Caki2 (cell line): ENCODE measurements around the gene DNLZ. TPM values are rescaled to one million over a fixed set of nuclear protein-coding genes. Genes with fewer than 3 reads are reported as not detected.

ENCODE experiments used
- DNase-seq: peaks from one replicate; pipeline ENCODE4 v3.0.0-alpha.2; 2015; ENCODE audit warnings: low read depth
- in situ Hi-C: cut with HindIII; loops from 2 replicates; pipeline ENCODE4 v1.10.0; 2016; ENCODE audit warnings: low sequenced_read_pairs, low pct_unique_long_range_greater_than_20kb, mixed read lengths
- total RNA-seq: library from RNA; depleted of rRNA; stranded (reverse); fragments of >200 nt; shearing (Covaris generic); gene quantifications from 2 replicates; pipeline ENCODE4 v1.2.3, GENCODE V29; 2014; ENCODE audit warnings: low replicate concordance

Gene DNLZ
- total RNA-seq, 1 experiment from 2014 or later: 37.8 TPM

DNA sequence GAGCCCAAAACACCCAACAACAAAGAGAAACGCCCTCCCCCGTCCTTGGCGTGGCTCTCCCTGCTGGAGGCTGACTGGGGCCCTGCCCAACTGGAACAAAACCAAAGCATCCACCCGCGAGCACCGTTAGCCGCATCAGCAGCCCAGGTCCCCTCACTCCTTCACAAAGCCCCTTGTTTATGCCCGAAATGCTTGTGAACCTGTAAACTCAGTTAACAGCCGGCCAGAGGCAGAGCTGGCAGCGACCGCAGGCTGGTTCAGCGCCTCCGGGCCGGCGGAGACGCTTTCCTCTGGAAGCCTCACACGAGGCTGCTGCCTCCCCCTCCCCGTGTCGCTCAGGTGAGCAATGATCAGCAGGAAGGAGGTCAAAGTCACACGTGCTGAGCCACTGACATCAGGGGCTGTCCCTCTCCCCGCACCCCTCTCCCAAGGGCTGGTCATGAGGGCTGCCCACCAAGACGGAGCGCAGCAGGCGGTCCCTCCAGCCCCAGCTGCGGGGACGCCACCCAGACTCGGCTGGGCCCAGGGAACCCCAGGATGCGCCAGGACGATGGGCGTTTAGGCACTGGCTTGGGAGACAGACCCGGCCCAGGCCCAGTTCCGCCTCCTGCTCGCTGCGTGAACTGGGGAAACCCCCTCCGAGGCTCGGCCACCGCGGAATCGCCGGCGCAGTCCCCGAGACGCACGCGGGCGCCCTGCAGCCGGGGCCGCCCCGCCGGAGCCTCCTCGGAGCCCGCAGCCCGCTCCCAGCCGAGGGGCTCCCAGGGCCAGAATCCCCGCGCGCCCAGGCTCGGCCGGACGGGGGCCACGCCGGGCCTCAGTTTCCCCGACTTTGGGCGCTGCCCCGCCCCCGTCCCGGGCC, 35.9 kb upstream of the DNLZ start:
- no peak for DNase-seq
- in situ Hi-C loops: no loop called here

GRCh38 chr9:136398286-136398685, 34.7 kb upstream of the DNLZ start:
- in situ Hi-C loops: no loop called here
- no peak for DNase-seq

- in situ Hi-C loops: no loop called here
- no peak for DNase-seq
Measured at GRCh38 chr9:136397643-136398042, 34.1 kb upstream of the DNLZ start.

DNA sequence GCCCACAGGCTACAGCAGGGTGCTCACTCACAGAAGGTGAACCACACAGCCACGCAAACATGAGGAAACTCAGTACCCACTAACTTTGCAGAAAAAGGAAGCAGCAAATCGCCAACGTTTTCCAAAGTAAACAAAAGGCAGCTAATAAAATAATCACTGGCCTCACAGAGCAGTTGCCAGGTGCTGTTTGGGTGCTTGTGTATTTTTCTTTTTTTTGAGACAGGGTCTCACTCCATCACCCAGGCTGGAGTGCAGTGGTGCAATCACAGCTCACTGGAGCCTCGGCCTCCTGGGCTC, 32.6 kb upstream of the DNLZ start:
- in situ Hi-C loops: no loop called here
- no peak for DNase-seq

DNA sequence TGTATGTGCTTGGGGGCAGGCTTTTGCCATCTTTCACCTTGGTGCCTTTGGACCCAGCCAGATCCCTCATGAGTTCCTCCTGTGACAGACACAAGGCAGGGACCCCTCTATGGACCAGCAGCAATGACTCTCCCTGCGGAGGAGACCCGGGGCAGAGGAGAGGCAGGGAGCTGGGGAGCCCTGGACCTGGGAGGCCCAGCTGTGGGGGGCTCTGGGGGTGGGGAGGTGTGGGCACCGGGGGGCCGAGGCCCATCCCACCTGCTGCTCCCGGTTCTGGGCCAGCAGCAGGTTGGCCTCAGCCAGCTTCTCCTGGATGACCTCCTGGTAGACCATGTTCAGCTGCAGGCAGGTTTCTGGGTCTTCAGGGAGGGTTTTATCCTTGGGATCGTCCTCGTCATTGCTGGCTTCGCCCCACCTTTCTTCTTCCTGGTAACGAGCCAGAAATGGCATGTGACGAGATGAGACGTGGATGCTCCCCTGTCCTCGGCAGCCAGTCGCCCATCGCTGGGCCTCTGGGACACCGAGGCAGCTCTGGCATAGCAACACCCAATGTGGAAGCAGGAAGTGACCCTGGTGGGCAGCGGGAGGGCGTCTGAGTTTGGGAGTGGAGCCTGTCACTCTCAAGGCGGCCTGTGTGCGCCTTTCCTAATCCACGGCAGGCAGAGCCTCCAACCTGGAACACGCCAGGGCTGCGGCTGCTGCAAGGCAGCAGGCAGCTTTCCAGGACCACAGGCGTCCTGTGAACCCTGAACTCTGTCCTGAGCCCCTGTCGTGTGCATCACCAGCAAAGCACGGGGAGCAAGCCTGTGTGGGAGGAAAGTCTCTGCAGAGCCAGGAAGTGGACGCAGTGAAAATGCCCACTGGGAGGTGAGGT, 32.0 kb upstream of the DNLZ start:
- in situ Hi-C loops: no loop called here
- DNase-seq: no peak

GRCh38 chr9:136395020-136395340, 31.4 kb upstream of the DNLZ start:
- DNase-seq: no peak
- in situ Hi-C loops: no loop called here

DNA sequence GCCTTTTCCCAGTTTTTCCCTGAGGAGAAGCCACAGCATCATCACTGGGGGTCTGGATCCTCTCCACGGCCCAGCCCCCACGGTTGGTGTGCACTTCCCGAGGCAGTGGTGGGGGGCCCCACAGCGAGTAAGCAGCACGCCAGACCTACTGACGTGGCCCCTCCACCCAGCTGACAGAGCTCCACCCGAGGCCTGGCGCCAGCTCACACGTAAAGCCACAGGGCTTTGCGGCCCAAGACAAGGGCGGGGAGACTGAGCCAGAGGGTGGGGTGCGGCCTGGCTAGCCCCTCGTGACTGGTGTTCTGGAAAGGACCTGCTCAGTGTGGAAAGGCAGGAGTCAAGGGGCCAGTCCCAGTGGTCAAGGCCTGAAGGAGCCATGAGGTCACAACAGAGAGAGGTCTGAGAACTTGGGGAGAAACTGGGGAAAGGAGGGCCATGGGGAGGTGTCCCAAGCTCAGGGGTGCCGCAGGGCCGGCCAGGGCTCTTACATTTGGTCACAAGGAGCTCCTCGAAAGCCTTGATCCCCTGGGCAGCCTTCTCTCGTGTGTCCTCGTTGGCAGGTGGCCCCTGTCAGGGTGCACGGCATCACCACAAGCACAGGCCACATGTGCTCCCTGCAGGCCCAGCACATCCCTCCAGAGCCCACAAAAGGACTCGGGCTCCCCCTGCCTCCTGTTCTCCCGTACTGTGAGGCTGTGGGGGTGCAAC, 30.9 kb upstream of the DNLZ start:
- no peak for DNase-seq
- in situ Hi-C loops: no loop called here

DNA sequence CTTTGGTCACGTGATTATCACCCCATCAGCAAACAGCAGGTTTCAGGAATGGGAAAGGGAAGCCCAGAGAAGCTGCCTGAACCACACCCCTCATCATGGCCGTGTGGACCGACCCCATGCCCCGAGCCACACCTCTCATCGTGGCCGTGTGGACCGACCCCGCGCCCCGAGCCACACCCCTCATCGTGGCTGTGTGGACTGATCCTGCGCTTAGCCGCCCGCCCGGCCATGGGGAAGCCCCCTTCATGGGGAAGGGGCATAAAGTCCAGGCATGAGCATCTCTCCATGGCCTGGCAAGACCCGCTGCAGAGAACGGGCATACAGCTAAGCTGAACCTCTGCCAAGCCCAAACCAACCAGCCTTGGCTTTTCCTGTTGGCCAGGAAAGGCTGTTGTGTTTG, 30.0 kb upstream of the DNLZ start:
- in situ Hi-C loops: no loop called here
- DNase-seq: no peak

DNA sequence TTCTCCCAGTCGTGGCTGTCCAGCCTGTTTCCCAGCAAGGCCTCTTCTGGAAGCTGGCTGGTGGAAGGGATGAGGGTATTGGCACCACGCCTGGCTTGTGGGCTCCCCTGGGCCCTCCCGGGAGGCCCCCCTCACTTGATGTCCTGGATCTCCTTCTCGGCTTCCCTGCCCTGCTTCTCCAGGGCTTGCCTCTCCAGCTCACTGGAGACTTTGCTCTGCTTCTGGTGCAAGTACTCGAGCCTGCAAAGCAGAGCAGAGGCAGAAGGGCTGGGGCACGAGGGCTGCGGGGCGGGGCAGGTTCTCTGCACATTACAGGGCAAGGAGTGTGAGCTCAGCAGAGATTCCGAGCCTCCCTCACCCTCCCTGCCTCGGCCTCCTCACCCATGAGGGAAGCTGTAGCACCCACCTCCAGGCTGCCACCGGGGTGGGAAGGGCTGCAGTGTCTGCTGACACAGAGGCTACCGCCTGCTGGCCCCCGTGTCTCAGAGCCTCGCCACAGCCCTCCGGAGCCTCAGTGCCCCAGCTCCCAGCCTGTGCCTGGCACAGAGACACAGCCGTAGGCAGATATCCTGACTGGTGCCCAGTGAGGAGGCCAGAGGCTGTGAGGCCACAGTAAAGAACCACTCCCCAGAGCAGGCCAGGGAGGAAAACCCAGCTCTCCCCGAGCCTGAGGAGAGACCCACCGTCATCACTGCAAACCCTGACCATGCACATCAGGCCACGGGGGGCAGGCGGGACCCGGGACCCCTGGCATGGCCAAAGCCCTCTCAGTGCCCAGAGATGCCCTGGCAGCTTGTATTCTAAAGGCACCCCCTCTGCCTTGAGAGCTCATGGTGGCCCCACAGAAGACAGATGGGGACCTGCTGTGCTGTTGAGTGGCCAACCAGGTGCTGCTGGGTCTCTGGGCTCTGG, 29.2 kb upstream of the DNLZ start:
- in situ Hi-C loops: no loop called here
- no peak for DNase-seq

DNA sequence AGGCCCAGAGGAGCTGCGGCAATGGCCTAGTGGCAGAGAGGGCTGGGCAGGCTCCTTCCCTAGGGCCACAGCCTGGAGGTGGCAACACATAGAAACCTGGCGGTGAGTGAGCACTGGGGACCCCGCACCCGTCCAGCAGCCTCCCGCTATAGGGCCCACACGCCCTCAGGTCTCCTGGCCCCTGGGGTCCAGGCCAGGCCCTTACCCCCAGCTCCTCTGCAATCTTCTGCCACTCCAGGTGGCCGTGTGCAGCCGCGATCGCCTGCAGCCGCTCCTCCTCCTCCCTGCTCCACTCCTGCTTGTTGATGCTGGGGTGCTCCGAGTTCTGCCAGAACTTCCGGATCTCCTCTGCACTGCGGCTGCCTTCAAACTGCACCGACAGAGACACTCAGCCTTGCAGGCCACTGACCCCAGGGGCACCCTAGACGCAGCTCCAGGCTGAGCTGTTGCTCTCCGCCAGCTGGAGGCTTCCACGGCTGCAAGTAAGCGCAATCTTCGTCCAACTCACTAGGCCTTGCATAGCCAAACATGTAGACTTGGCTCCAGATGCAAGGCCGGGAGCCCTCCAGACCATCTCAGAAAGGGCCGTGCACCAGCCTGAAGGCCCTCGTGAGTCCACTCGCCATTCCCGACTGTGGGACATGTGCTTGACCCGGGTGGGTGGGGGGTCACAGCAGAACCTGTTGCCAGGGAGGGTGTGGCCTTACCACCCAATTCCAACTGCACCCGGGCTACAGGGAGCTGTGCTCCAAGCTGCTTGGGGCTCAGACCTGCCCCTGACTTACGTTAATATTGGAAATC, 28.4 kb upstream of the DNLZ start:
- in situ Hi-C loops: no loop called here
- no peak for DNase-seq

DNA sequence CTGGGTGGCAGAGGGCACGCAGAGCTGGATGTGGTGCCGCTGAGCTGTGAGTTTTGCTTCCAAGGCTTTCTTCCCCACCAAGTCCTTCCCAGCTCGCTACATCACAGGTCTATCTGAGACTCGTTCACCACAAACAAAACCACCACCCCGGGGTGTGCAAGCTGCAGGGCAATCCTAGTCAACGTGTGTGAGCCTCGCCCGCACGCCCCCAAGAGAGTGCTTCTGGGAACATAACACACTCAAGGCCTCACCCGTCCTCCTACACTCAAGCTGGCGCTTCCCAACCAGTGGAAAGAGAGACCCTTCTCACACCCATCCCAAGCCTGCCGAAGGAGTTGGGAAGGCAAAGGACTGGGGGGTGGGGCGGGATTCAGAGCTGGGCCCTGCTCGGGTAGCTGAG, 25.9 kb upstream of the DNLZ start:
- DNase-seq: no peak

DNA sequence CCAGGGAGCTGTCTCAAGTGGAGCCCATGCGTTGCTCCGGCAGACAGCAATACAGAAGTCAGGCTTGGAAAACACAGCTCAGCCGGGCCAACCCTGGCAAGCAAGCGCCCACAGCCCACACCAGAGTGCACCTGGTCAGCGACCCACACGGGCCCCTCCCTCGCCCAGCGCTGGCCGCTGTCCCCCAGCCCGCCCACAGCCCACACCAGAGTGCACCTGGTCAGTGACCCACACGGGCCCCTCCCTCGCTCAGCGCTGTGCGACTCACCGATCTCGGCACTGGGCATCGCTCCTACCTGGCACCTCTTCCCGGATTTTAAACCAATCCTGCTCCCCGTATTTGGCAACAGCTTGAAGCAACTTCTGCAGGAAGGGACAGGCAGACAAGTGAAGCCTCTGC, 23.7 kb upstream of the DNLZ start:
- in situ Hi-C loops: no loop called here
- no peak for DNase-seq

More for the DNA sequence above, 25.9 kb upstream of the DNLZ start:
- in situ Hi-C loops: no loop called here

DNA sequence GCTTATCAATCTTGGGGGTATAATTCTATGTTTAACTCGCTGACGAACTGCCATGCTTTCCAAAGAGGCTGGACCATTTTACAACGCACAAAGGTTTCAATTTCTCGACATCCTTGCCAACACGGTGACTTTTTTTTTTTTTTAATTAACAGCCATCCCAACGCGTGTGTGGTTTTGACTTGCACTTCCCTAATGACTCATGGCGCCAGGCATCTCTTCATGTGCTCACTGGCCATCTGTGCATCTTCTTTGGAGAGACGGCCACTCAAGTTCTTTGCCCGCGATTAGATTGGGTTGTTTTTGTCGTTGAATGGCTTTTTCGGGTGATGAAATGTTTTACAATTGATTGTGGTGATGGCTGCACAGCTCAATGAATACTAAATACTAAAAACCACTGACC, 22.5 kb upstream of the DNLZ start:
- in situ Hi-C loops: no loop called here
- no peak for DNase-seq

GRCh38 chr9:136385015-136385414, 21.5 kb upstream of the DNLZ start:
- in situ Hi-C loops: no loop called here
- DNase-seq: no peak

- no peak for DNase-seq
- in situ Hi-C loops: no loop called here
Measured at GRCh38 chr9:136383436-136383835, 19.9 kb upstream of the DNLZ start.

DNA sequence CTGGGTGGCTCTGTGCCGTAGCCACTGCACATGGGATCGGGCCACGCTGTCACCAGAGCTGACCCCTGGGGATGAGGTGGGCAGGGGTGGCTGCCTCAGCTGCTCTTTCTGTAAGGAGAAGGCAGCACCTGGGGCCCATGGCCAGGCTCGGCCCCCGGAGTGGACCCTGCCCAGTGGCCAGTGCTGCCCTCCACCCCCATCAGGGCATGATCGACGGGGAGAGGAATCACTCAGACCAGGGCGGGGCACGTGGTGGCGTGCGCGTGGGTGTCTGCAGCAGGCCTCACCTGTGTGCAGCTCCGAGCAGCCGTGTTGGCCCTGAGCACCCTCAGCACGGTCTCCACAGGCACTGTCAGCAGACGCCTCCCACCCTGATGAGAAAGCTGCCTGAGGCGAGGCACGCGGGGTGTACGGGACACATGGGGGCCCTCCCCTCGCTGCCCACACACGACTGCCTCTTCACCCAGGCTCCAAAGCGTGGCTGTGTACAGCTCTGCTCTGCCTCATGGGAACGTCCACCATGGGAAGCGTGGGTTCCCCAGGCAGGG, 18.5 kb upstream of the DNLZ start:
- in situ Hi-C loops: no loop called here
- DNase-seq: no peak

- in situ Hi-C loops: no loop called here
- no peak for DNase-seq
Measured at GRCh38 chr9:136381311-136381710, 17.8 kb upstream of the DNLZ start.
